CD4-positive, alpha-beta T cell treated with Interleukin-4 for 1 hour (primary cell): ENCODE data around the gene FREY1.

ENCODE experiments used
- DNase-seq, 2 donors: peaks; one replicate each; pipeline ENCODE4 v3.0.0-alpha.2; 2020 to 2022

The FREY1 gene

GRCh38 chr11:45906965-45907611 lies at the start of gene FREY1:
TSS of gene FREY1 (minus strand) at chr11:45907271. CDS start at chr11:45907245, 26 bp downstream.
- DNase-seq = no peak

- DNase-seq = no peak
Observed at GRCh38 chr11:45949992-45950407, 42.9 kb upstream of the FREY1 start.

DNA sequence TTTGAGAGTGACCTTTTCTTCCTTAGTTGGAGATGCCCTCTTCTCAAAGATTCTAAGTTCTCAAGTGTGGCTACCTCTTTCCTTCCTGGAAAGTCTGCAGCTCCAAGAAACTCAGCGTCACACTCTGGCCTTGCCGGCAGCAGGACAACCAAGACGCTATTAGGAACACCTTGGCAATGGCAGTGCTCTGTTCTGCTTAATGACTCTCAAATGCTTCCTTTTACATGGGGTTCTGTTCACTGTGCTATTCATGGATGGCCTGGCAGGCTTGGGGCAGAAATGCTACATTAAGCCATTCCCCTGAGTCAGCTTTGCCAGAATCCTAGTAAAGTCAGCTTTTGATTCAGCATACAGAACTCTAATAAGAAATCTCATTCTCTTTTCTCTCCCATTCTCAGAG lies 41.3 kb upstream of the FREY1 start:
- DNase-seq = no peak

- no peak for DNase-seq
Observed at GRCh38 chr11:45947885-45948284, 40.8 kb upstream of the FREY1 start.

- no peak for DNase-seq
Observed at GRCh38 chr11:45945397-45945999, 38.4 kb upstream of the FREY1 start.

DNA sequence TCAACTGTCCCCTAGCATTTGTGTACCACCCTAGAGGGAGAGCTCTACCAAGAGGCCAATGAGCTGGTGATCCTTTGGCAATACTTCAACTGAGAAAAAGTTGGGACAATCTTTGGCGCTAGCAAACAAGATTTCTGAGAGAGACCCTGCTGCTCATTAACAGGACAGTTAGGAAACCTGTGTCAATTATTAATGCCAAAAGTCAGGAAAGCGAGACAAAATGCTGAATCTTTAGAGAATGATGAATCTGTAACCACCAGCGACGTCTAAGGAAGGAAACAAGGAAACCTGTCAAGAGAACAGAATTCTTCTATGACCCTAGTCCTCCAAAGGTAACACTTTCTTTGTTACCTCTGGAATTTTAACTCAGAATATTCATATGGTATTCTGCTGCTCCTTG lies 35.3 kb upstream of the FREY1 start:
- DNase-seq = no peak

DNA sequence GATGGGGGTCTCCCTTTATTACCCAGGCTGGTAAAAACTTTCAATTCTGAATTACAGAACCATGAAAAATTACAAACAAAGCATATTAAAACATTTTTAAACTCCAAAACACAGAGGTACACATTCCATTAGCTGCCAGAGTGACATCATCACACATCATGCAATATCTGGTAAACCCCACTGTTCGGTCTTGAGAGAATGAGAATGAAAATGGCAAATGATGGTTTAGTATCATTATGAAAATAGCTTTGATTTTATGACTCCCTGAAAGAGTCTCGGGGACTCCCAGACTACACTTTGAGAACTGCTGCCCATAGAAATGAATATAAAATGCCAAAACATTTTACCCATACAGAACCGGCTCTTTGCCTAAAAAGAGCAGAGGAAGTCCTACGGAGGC lies 34.2 kb upstream of the FREY1 start:
- no peak for DNase-seq

DNA sequence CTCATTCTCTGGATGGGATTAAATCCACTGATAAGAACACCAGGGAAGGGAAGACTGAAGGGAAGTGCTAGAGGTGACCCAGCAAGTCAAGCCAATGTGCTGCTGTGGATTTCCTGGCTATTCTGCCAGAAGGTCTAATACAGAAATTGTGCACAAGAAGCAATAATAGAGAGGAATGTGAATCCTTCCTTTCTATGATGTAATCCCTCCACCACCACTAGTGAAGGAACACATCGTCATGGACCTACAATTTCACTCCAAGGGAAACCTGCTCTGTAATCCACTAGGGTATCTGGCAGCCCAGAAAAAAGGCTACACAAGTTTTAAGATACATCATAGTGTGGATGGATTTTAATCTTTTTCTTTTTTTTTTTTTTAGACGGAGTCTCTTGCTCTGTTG lies 32.8 kb upstream of the FREY1 start:
- DNase-seq = no peak

DNA sequence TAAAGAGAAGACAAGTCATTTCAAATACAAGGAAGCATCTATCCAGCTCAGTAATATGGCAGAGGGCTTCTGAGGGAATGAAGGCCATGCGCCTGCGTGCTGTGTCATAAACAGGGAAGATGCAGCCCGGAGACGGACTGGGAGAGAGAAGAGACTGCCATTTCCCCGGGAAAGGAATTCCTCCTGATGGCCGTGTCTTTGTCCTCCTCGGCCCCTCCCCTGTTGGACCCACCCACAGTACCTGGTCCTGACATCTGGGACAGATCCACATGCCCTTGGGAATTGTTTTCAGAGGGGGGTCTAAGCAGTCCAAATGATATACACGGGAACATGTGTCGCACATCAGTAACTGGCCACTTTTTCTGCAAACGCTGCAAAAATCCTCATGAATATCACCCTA lies 30.8 kb upstream of the FREY1 start:
- no peak for DNase-seq

- no peak for DNase-seq
Observed at GRCh38 chr11:45936511-45937054, 29.5 kb upstream of the FREY1 start.

DNA sequence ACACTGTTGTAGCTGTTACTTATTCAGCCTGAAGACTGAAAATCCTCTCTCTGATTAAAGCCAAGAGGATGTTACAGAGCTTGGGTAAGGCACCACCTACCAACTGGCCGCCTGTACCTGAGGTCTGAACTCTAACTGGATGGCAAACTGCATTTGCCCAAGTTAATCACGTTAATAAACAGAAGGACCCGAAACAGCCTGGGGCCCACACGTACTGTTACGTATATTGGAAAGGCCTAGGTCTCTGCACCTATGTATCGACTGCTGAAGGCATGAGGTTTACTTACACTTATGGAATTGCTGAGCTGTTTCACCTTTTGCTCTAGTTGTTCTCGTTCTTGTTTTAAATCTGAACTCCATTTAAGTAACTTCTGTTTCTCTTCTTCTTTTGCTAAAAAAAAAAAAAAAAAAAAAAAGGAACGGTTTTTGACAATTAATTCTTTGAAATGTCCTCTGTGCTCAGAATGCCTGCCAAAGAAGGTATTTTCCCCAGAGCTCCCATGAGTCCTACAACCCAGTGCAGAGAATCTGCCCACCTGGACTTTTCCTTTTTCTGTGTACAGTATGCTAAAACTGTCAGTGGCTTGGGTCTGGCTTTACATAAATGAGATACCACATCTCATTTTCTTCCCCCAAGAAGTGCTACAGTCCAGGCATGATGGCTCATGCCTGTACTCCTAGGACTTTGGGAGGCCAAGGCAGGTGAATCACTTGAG lies 28.4 kb upstream of the FREY1 start:
- DNase-seq = no peak

GRCh38 chr11:45934580-45935318 lies 27.7 kb upstream of the FREY1 start:
- DNase-seq = no peak

GRCh38 chr11:45933846-45934579 lies 26.9 kb upstream of the FREY1 start:
- DNase-seq = no peak

GRCh38 chr11:45933131-45933831 lies 26.2 kb upstream of the FREY1 start:
- peak; percentile 11 to 68 for DNase-seq

DNA sequence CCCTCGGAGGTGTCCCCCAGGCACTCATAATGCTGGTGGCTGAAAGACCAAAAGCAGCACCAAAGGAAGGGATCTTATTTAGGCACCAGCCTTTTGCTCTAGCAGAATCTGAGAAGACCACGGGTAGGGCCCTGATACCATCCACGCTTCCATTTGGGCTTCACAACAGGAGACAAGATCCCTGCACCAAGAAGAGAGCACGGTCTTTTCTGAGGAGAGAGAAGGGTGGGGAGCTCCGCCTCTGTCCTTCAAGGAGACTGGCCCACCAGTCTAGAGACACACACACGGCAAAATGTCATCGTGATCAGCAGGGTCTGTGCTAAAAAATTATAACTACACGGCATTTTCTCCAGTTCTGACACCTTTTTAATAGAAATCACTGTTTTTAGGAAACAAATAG lies 25.1 kb upstream of the FREY1 start:
- DNase-seq = no peak

- no peak for DNase-seq
Observed at GRCh38 chr11:45931739-45932138, 24.7 kb upstream of the FREY1 start.

DNA sequence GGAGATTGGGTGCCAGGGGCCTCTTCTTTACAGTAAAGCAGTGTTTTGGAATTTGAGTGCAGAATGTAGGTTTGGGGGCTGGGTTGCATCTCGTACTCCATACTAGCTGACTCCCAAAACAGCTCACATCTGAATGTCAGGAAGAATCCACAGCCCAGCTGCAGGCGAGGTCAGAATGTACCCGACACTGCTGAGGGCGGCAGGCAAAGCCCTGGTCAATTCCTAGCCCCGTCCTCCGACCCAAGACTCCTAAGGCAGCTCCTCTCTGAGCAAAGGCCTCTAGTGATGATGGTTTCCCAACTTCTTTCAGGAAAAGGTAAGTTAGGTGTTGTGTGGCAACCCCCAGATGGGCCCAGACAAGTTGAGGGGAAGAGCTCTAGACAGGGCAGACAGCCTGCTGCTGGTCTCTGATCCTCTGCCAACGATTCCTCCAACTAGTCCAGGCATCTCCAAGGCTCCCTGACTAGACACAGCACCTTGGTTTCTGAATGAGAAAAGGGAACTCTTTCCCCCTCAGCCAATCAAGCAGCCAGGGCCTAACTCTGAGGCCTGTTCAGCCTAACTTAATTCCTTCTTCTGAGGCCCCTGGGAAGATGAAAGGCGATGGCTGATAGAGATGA lies 24.0 kb upstream of the FREY1 start:
- no peak for DNase-seq

DNA sequence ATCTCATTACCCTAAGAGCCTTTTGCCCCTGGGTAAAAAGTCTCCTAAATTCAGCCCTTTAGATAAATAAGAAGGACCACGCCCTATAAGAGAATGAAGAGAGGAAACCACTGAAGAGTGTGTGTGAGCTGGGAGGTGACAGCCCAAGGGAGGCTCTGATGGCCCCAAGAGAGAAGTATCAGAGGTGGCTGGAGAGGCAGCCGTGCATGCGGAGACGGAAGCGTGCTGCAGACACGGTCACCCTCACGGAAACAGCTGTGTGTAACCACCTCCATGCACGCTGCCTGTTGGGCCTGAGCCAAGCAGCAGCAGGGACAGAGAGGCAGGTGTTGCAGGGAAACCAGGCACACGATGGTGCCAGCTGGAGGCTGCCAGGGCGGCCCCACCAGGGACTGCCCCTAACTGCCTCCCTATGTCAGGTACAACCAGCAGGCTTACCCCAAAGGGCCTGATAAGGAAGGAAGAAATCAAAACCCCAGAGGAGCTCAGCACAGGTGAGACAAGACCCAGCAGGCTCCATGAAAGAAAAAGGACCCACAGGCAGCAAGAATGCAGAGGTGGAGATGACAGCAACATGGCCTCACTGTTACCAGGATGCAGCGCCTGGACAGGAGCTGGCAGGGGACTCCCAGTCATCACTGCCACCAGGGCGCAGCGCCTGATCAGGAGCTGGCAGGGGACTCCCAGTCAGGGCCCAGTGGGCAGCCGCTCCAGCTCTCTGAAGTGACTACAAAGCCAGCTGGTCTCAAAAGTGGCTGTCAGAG lies 23.1 kb upstream of the FREY1 start:
- DNase-seq = peak; percentile 59 to 86

- no peak for DNase-seq
Observed at GRCh38 chr11:45929486-45930030, 22.5 kb upstream of the FREY1 start.

DNA sequence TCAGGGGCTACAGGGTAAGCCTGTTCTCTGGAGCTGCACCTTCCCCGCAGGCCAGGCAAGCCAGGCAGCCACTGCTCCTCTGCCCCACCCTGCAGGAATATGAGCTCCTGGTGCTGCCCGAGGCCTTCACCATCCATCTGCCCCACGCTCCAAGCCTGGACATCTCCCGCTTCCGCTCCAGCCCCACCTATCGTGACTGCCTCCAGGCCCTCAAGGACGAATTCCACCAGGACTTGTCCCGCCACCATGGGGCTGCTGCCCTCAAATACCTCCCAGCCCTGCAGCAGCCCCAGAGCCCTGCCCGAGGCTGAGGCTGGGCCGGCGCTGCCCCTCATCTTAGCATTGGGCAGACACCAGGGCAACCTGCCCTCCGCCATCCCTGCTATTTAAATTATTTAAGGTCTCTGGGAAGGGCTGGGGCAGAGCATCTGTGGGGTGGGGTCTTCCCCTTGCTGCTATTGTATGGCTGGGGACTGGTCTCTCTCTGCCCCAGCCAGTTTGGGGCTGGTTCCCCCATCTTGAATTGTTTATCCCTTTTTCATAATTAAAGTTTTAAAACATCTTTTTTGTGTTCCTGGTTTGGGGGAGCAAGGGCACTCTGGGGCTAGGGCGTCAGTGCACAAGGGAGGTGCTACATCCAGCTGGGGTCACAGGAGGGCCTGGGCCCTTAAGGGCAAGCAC lies 21.6 kb upstream of the FREY1 start:
- no peak for DNase-seq
